Measurements from ENCODE around the gene CSRP3. TPM values are rescaled to one million over a fixed set of nuclear protein-coding genes. Genes with fewer than 3 reads are reported as not detected.

Gene CSRP3
- total and polyA plus RNA-seq, 9 of the 15 experiments (the other 6 are each of a cell fraction or from before 2014, with no cell fraction given), result 0.14 TPM; not detected in 8

GRCh38 chr11:19156892-19157291 lies 44.9 kb downstream of the CSRP3 start:
- WGBS (ENCODE audit: insufficient coverage, low coverage, missing lambda C conversion rate), result 13% methylated on average over 3 of the region's 3 CpGs
- H2AFZ ChIP-seq (ENCODE audit: low read depth, low read length), result no peak overlapping the region
- no peaks in the 10 kb centered on the region for H3K27me3 ChIP-seq (ENCODE audit: control insufficient read depth in 2 of 2, insufficient read depth in 2 of 2, low read length in 2 of 2)
- in situ Hi-C loops (cut with MboI), result no loop called here
- no peak overlapping the region for H3K27ac ChIP-seq (ENCODE audit: extremely low read depth, low read depth, low read length)
- no peak for ATAC-seq
- H3K4me3 ChIP-seq, result no peak overlapping the region
- no peaks in the 10 kb centered on the region for H3K9me3 ChIP-seq (replicated peaks; ENCODE audit: control insufficient read depth, insufficient read depth, low read depth, low read length)
- no peaks in the 10 kb centered on the region for H3K9me1 ChIP-seq (ENCODE audit: control insufficient read depth, insufficient read depth, low read length)
- no peak for TF ChIP-seq MNT (conservative IDR thresholded peaks at IDR 0.05)
- TF ChIP-seq ZMIZ1 (IDR thresholded peaks at IDR 0.05; ENCODE audit: low read depth in 2 of 2, low read length in 2 of 2), result no peak
- TF ChIP-seq, protein P1, sequence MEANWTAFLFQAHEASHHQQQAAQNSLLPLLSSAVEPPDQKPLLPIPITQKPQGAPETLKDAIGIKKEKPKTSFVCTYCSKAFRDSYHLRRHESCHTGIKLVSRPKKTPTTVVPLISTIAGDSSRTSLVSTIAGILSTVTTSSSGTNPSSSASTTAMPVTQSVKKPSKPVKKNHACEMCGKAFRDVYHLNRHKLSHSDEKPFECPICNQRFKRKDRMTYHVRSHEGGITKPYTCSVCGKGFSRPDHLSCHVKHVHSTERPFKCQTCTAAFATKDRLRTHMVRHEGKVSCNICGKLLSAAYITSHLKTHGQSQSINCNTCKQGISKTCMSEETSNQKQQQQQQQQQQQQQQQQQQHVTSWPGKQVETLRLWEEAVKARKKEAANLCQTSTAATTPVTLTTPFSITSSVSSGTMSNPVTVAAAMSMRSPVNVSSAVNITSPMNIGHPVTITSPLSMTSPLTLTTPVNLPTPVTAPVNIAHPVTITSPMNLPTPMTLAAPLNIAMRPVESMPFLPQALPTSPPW (CRISPR knock-in tag; IDR thresholded peaks at IDR 0.05), result no peak
- TF ChIP-seq CCNT2 (IDR thresholded peaks at IDR 0.05; ENCODE audit: borderline replicate concordance, extremely low read depth, insufficient read length, low read depth, low read length), result no peak
- H3K36me3 ChIP-seq (ENCODE audit: control insufficient read depth, insufficient read depth, low read length), result peaks cover 16% of the 10 kb centered on the region; the same call in 2 of the 3 replicates
- no peak for FAIRE-seq
- no peaks in the 10 kb centered on the region for H3K4me1 ChIP-seq (replicated peaks in 1 of 2; ENCODE audit: control insufficient read depth in 2 of 2, insufficient read depth in 2 of 2, low read length in 2 of 2)
- no peaks in the 10 kb centered on the region for H3K79me2 ChIP-seq (ENCODE audit: control insufficient read depth, insufficient read depth, low read length)
- DNase-seq (ENCODE audit: extremely low read depth in 1 of 4, low spot score in 3 of 4), result no peak
- no TSS peak for BruUV-seq (replicated peaks)
- H4K20me1 ChIP-seq (replicated peaks; ENCODE audit: control insufficient read depth, insufficient read depth, low read length), result no peaks in the 10 kb centered on the region
- no peak overlapping the region for H3K9ac ChIP-seq (ENCODE audit: insufficient read depth in 1 of 2, low read depth in 2 of 2, low read length in 2 of 2)
- H3K4me2 ChIP-seq (ENCODE audit: insufficient read depth, low read length), result no peak overlapping the region
- ChIA-PET CTCF (ENCODE audit: low intra/inter-chr PET ratio) (no interaction called here), POLR2A (no interaction called here)
- intact Hi-C loops (cut with micrococcal nuclease), result no loop called here
